ENCODE results near the gene LMNB1. TPM values are rescaled to one million over a fixed set of nuclear protein-coding genes. Genes with fewer than 3 reads are reported as not detected.
A peak's percentile ranks its signal among the peaks of the same experiment; 100 is the strongest.

The LMNB1 gene
- total RNA-seq, 4 donors from 2014 or later: 1.4 to 17.7 (median 2.4) TPM

- Histone ChIP-seq H3K27ac (replicated peaks in 1 of 4) (no peak overlapping the region), H3K9me3 (no peaks in the 10 kb centered on the region), H3K27me3 (no peaks in the 10 kb centered on the region), H3K4me1 (no peaks in the 10 kb centered on the region), H3K4me3 (no peak overlapping the region), H3K36me3 (no peaks in the 10 kb centered on the region)
- DNase-seq (ENCODE audit: extremely low spot score): no peak
- WGBS: 62% methylated on average over 6 of the region's 6 CpGs
- no peak for TF ChIP-seq EP300 (IDR thresholded peaks at IDR 0.05)
- no peak for TF ChIP-seq POLR2AphosphoS5 (IDR thresholded peaks at IDR 0.05)
- TF ChIP-seq POLR2A (IDR thresholded peaks at IDR 0.05; ENCODE audit: low read depth): no peak
- TF ChIP-seq CTCF (IDR thresholded peaks at IDR 0.05): no peak
- intact Hi-C loops (cut with DNase I): no loop called here
Measured at GRCh38 chr5:126794157-126794828, 17.4 kb downstream of the LMNB1 start.

- intact Hi-C loops (cut with DNase I): no loop called here
Measured at GRCh38 chr5:126799780-126800179, 22.8 kb downstream of the LMNB1 start.

GRCh38 chr5:126801174-126801991 lies 24.4 kb downstream of the LMNB1 start:
- Histone ChIP-seq H3K4me3 (no peak overlapping the region), H3K36me3 (no peaks in the 10 kb centered on the region), H3K4me1 (no peaks in the 10 kb centered on the region), H3K27me3 (no peaks in the 10 kb centered on the region), H3K9me3 (no peaks in the 10 kb centered on the region), H3K27ac (replicated peaks in 1 of 4) (no peak overlapping the region)
- TF ChIP-seq EP300 (IDR thresholded peaks at IDR 0.05) (no peak), CTCF (IDR thresholded peaks at IDR 0.05) (no peak), POLR2AphosphoS5 (IDR thresholded peaks at IDR 0.05) (no peak), POLR2A (IDR thresholded peaks at IDR 0.05; ENCODE audit: low read depth) (no peak)
- WGBS: 85% methylated on average over 4 of the region's 4 CpGs
- intact Hi-C loops (cut with DNase I): no loop called here
- no peak for DNase-seq (ENCODE audit: extremely low spot score)

More at GRCh38 chr5:126799780-126800179, 22.8 kb downstream of the LMNB1 start:
- 91% methylated on average over 1 of the region's 1 CpG for WGBS
- H3K27me3 ChIP-seq: no peaks in the 10 kb centered on the region
- no peaks in the 10 kb centered on the region for H3K36me3 ChIP-seq
- no peak for DNase-seq (ENCODE audit: extremely low spot score)
- H3K4me3 ChIP-seq: no peak overlapping the region
- TF ChIP-seq POLR2AphosphoS5 (IDR thresholded peaks at IDR 0.05): no peak
- TF ChIP-seq POLR2A (IDR thresholded peaks at IDR 0.05; ENCODE audit: low read depth): no peak
- no peak for TF ChIP-seq CTCF (IDR thresholded peaks at IDR 0.05)
- TF ChIP-seq EP300 (IDR thresholded peaks at IDR 0.05): no peak
- no peak overlapping the region for H3K27ac ChIP-seq (replicated peaks in 1 of 4)
- no peaks in the 10 kb centered on the region for H3K9me3 ChIP-seq
- H3K4me1 ChIP-seq: no peaks in the 10 kb centered on the region

- H3K4me1 ChIP-seq: no peaks in the 10 kb centered on the region
- H3K36me3 ChIP-seq: no peaks in the 10 kb centered on the region
- intact Hi-C loops (cut with DNase I): no loop called here
- TF ChIP-seq POLR2A (IDR thresholded peaks at IDR 0.05; ENCODE audit: low read depth) (no peak), CTCF (IDR thresholded peaks at IDR 0.05) (peak in 1 of 3 experiments; percentile 23), EP300 (IDR thresholded peaks at IDR 0.05) (no peak)
- WGBS: 29% methylated on average over 1 of the region's 1 CpG
- DNase-seq (ENCODE audit: extremely low spot score): no peak
- H3K4me3 ChIP-seq: no peak overlapping the region
- H3K9me3 ChIP-seq: no peaks in the 10 kb centered on the region
- no peaks in the 10 kb centered on the region for H3K27me3 ChIP-seq
- no peak overlapping the region for H3K27ac ChIP-seq (replicated peaks in 1 of 4)
Measured at GRCh38 chr5:126801992-126802294, 25.0 kb downstream of the LMNB1 start.
